Activated CD8-positive, alpha-beta T cell treated with anti-CD3 and anti-CD28 coated beads for 36 hours (primary cell): ENCODE results near the gene RFX3. TPM values are rescaled to one million over a fixed set of nuclear protein-coding genes. Genes with fewer than 3 reads are reported as not detected.

ENCODE experiments used
- ATAC-seq: fragments of 200-7000 bp; cut with Tn5 transposase; one replicate; pipeline ENCODE4 v1.10.0; 2021; ENCODE audit warnings: mild to moderate bottlenecking, moderate library complexity
- CTCF ChIA-PET: fragments of 350-600 bp; sonication (Branson Sonifier 250); formaldehyde crosslinking; loops from one replicate; lab custom pipeline; 2021; ENCODE audit warnings: antibody characterized with exemption; lab: Charles Lee
- POLR2A ChIA-PET: fragments of 350-600 bp; sonication (Branson Sonifier 250); formaldehyde crosslinking; loops from one replicate; lab custom pipeline; 2021; ENCODE audit warnings: antibody characterized with exemption; lab: Charles Lee
- DNase-seq: peaks from one replicate; pipeline ENCODE4 v3.0.0-alpha.2; 2020
- H3K27ac Mint-ChIP-seq: one replicate; pipeline ENCODE4 v1.8.0; 2021; ENCODE audit warnings: mild to moderate bottlenecking, mixed read lengths
- H3K27me3 Mint-ChIP-seq: one replicate; pipeline ENCODE4 v1.8.0; 2021; ENCODE audit warnings: mixed read lengths
- H3K36me3 Mint-ChIP-seq: one replicate; pipeline ENCODE4 v1.8.0; 2021; ENCODE audit warnings: low read depth, mixed read lengths
- H3K4me1 Mint-ChIP-seq: one replicate; pipeline ENCODE4 v1.8.0; 2021; ENCODE audit warnings: low read depth, mixed read lengths
- H3K4me3 Mint-ChIP-seq: one replicate; pipeline ENCODE4 v1.8.0; 2021; ENCODE audit warnings: mild to moderate bottlenecking, moderate library complexity, mixed read lengths
- H3K9me3 Mint-ChIP-seq: one replicate; pipeline ENCODE4 v1.8.0; 2021; ENCODE audit warnings: mixed read lengths
- CTCF ChIP-seq: fragments of 200-600 bp; IDR thresholded peaks from one replicate; pipeline ENCODE4 v1.8.0; 2022; ENCODE audit warnings: antibody characterized with exemption, mild to moderate bottlenecking
- intact Hi-C: fragments of 100-400 bp; cut with micrococcal nuclease; formaldehyde crosslinking; loops from one replicate; pipeline ENCODE4 v1.10.0; 2022
- total RNA-seq, 2 experiments: library from RNA; stranded (reverse); gene quantifications; one replicate each; pipeline ENCODE4 v1.2.3, GENCODE V29; 2021

Gene RFX3
- total RNA-seq, 2 experiments from 2014 or later: 10.3 to 12.3 TPM

- H3K4me1 Mint-ChIP-seq: no peaks in the 10 kb centered on the region
- no peaks in the 10 kb centered on the region for H3K27me3 Mint-ChIP-seq
- H3K36me3 Mint-ChIP-seq: peaks cover 33% of the 10 kb centered on the region
- ATAC-seq: no peak
- ChIA-PET CTCF (no interaction called here), POLR2A (no interaction called here)
- TF ChIP-seq CTCF: no peak
- H3K9me3 Mint-ChIP-seq: no peaks in the 10 kb centered on the region
- H3K4me3 Mint-ChIP-seq: no peak overlapping the region
- no peak for DNase-seq
- no peak overlapping the region for H3K27ac Mint-ChIP-seq
- intact Hi-C loops: no loop called here
Measured at GRCh38 chr9:3285365-3286161, 240.2 kb downstream of the RFX3 start.

- ChIA-PET POLR2A (no interaction called here), CTCF (interaction anchor here (0.6 to 1.2 kb wide), 3 partner anchors 41 to 1053 kb away, joined by 3 to 5 read pairs (median 3); no protein-coding TSS in a partner anchor)
- Mint-ChIP-seq H3K9me3 (no peaks in the 10 kb centered on the region), H3K4me3 (no peak overlapping the region), H3K36me3 (peaks cover 23% of the 10 kb centered on the region), H3K27me3 (no peaks in the 10 kb centered on the region), H3K4me1 (peaks cover under 1% of the 10 kb centered on the region), H3K27ac (no peak overlapping the region)
- DNase-seq (no peak), ATAC-seq (no peak)
- intact Hi-C loops: no loop called here
- no peak for TF ChIP-seq CTCF
Measured at GRCh38 chr9:3282365-3282764, 243.4 kb downstream of the RFX3 start.

- H3K27me3 Mint-ChIP-seq: no peaks in the 10 kb centered on the region
- peaks cover 2% of the 10 kb centered on the region for H3K4me1 Mint-ChIP-seq
- peaks cover 21% of the 10 kb centered on the region for H3K36me3 Mint-ChIP-seq
- DNase-seq: no peak
- no peak for TF ChIP-seq CTCF
- POLR2A ChIA-PET: no interaction called here
- intact Hi-C loops: no loop called here
- ATAC-seq: no peak
- H3K9me3 Mint-ChIP-seq: no peaks in the 10 kb centered on the region
- CTCF ChIA-PET: interaction anchor here (1.2 kb wide), 2 partner anchors 40 to 160 kb away, joined by 3 to 5 read pairs; no protein-coding TSS in a partner anchor
- H3K4me3 Mint-ChIP-seq: no peak overlapping the region
- no peak overlapping the region for H3K27ac Mint-ChIP-seq
Measured at GRCh38 chr9:3281399-3281798, 244.4 kb downstream of the RFX3 start.

GRCh38 chr9:3277200-3277599 is 248.6 kb downstream of the RFX3 start:
- DNase-seq (no peak), ATAC-seq (no peak)
- Mint-ChIP-seq H3K4me3 (no peak overlapping the region), H3K36me3 (peaks cover 21% of the 10 kb centered on the region), H3K27ac (no peak overlapping the region), H3K4me1 (peaks cover 2% of the 10 kb centered on the region), H3K27me3 (no peaks in the 10 kb centered on the region), H3K9me3 (no peaks in the 10 kb centered on the region)
- POLR2A ChIA-PET: no interaction called here
- intact Hi-C loops: no loop called here
- TF ChIP-seq CTCF: no peak
- CTCF ChIA-PET: no interaction called here

- Mint-ChIP-seq H3K9me3 (no peaks in the 10 kb centered on the region), H3K4me3 (no peak overlapping the region), H3K27ac (no peak overlapping the region), H3K4me1 (no peaks in the 10 kb centered on the region), H3K36me3 (peaks cover 35% of the 10 kb centered on the region), H3K27me3 (no peaks in the 10 kb centered on the region)
- POLR2A ChIA-PET: no interaction called here
- intact Hi-C loops: no loop called here
- no peak for TF ChIP-seq CTCF
- CTCF ChIA-PET: no interaction called here
- DNase-seq (no peak), ATAC-seq (no peak)
Measured at GRCh38 chr9:3271581-3271980, 254.2 kb downstream of the RFX3 start.
